ENCODE measurements around the gene FKBP14. TPM values are rescaled to one million over a fixed set of nuclear protein-coding genes. Genes with fewer than 3 reads are reported as not detected.

The FKBP14 gene
- total and polyA plus RNA-seq, 2 of the 8 experiments (the other 6 are each of a cell fraction or from before 2014, with no cell fraction given): 3.2 to 20.7 TPM

DNA sequence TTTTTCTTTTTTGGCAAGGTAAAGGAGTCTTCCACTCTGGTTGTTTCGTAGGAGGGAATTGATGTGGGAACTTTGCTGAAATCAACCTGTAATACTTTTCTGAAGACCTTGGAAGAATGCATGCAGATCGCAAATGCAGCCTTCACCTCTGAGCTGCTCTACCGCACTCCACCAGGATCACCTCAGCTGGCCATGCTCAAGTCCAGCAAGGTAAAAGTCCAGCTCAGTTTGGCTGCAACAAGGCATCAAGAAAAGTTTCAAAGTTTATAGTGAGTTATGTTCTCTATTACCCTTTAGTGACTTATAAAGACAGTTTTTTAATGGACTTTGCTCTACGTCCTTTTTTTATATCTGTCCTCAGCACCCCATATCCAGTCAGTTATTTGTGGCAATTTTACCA, 22.7 kb upstream of the FKBP14 start:
- H3K27ac ChIP-seq (ENCODE audit: low read depth, low read length): no peak overlapping the region
- no peak overlapping the region for H3K9ac ChIP-seq (replicated peaks in 1 of 4; ENCODE audit: extremely low read depth in 1 of 4, low read depth in 3 of 4, low read length in 3 of 4)
- no peak overlapping the region for H3K4ac ChIP-seq (replicated peaks; ENCODE audit: insufficient read length, low read depth, low read length)
- no peak overlapping the region for H4K91ac ChIP-seq (replicated peaks; ENCODE audit: insufficient read length, low read length)
- no peak overlapping the region for H3K23ac ChIP-seq (ENCODE audit: insufficient read length)
- no peak for DNase-seq (ENCODE audit: low read depth in 1 of 2, low spot score in 2 of 2)
- H3K18ac ChIP-seq (ENCODE audit: extremely low read depth, low read length): no peak overlapping the region
- no peak for FAIRE-seq
- no peak overlapping the region for H2BK20ac ChIP-seq (ENCODE audit: low read length)
- H3K79me1 ChIP-seq (ENCODE audit: low read depth, low read length): no peaks in the 10 kb centered on the region
- H4K8ac ChIP-seq (ENCODE audit: extremely low read depth, insufficient read depth, low read length): no peak overlapping the region
- no peak overlapping the region for H2AFZ ChIP-seq (ENCODE audit: low read length)
- 84% methylated on average over 4 of the region's 4 CpGs; no CpG with 5 or more reads in 1 of the 2 experiments for WGBS, 2 experiments (ENCODE audit: extremely low coverage in 1 of 2, insufficient coverage in 1 of 2, insufficient read length in 1 of 2, insufficient replicate concordance in 2 of 2, low coverage in 1 of 2, low lambda C conversion rate in 2 of 2, missing lambda C conversion rate in 1 of 2)
- H3K9me3 ChIP-seq (ENCODE audit: insufficient read depth in 2 of 2, low read depth in 1 of 2, low read length in 1 of 2): no peaks in the 10 kb centered on the region
- no peak overlapping the region for H2AK5ac ChIP-seq (ENCODE audit: low read depth, low read length)
- no peak overlapping the region for H3K4me2 ChIP-seq (ENCODE audit: insufficient read depth in 1 of 2, low read depth in 2 of 2, low read length in 2 of 2)
- no peak overlapping the region for H2BK12ac ChIP-seq (ENCODE audit: low read depth, low read length)
- H3K23me2 ChIP-seq (ENCODE audit: low read depth, low read length): no peaks in the 10 kb centered on the region
- H3K36me3 ChIP-seq (ENCODE audit: control insufficient read depth in 2 of 4, insufficient read depth in 4 of 4, low read length in 3 of 4): peaks cover 8 to 39% (median 34%) of the 10 kb centered on the region in 4 experiments; a peak in 7 of 8 replicates
- no peak overlapping the region for H4K5ac ChIP-seq (ENCODE audit: insufficient read length, low read depth, low read length)
- H3K56ac ChIP-seq (replicated peaks; ENCODE audit: insufficient read length, low read depth, low read length): no peak overlapping the region
- POLR2A ChIA-PET (ENCODE audit: partially characterized antibody): no interaction called here
- H3K14ac ChIP-seq (ENCODE audit: insufficient read length): no peak overlapping the region
- no peak overlapping the region for H3K4me3 ChIP-seq (ENCODE audit: extremely low read depth in 1 of 4, insufficient read depth in 2 of 4, low read depth in 3 of 4, low read length in 4 of 4)
- H4K20me1 ChIP-seq (replicated peaks in 1 of 2; ENCODE audit: control insufficient read depth in 1 of 2, insufficient read depth in 2 of 2, low read length in 2 of 2): peaks cover 0 to 2% of the 10 kb centered on the region in 2 experiments
- no peaks in the 10 kb centered on the region for H3K4me1 ChIP-seq (replicated peaks in 1 of 4; ENCODE audit: control insufficient read depth in 3 of 4, insufficient read depth in 4 of 4, low read length in 3 of 4)
- H3K27me3 ChIP-seq (replicated peaks in 1 of 4; ENCODE audit: control insufficient read depth in 3 of 4, extremely low read depth in 1 of 4, insufficient read depth in 3 of 4, low read length in 3 of 4): no peaks in the 10 kb centered on the region
- H2BK5ac ChIP-seq (ENCODE audit: low read depth, low read length): no peak overlapping the region
- H2BK15ac ChIP-seq (ENCODE audit: low read length): no peak overlapping the region
- CTCF ChIA-PET (ENCODE audit: partially characterized antibody): interaction anchor here (1.7 to 1.9 kb wide), 2 partner anchors 13 to 79 kb away, joined by 4 to 9 read pairs; no protein-coding TSS in a partner anchor
- H3K79me2 ChIP-seq (ENCODE audit: control insufficient read depth in 1 of 2, insufficient read depth in 2 of 2, low read length in 2 of 2): peaks cover 0 to 8% of the 10 kb centered on the region in 2 experiments; a peak in 1 of 4 replicates
- no peak overlapping the region for H2BK120ac ChIP-seq (replicated peaks; ENCODE audit: low read depth, low read length)
- no peak for TF ChIP-seq CTBP2 (IDR thresholded peaks at IDR 0.05; ENCODE audit: borderline replicate concordance, insufficient read depth, insufficient read length, low read length)
- TF ChIP-seq SIX5 (IDR thresholded peaks at IDR 0.05; ENCODE audit: low read depth, low read length): no peak
- no peak for TF ChIP-seq SUZ12 (IDR thresholded peaks at IDR 0.05; ENCODE audit: low read length)
- TF ChIP-seq EGR1 (IDR thresholded peaks at IDR 0.05; ENCODE audit: borderline replicate concordance, low read depth, low read length): no peak
- no peak for TF ChIP-seq SIN3A (conservative IDR thresholded peaks at IDR 0.05 in 1 of 2, IDR thresholded peaks at IDR 0.05 in 1 of 2; ENCODE audit: low read depth in 1 of 2, low read length in 2 of 2)
- TF ChIP-seq CHD2 (IDR thresholded peaks at IDR 0.05; ENCODE audit: low read length): no peak
- no peak for TF ChIP-seq GTF2F1 (IDR thresholded peaks at IDR 0.05; ENCODE audit: borderline replicate concordance, low read depth, low read length)
- no peak for TF ChIP-seq PHF8 (conservative IDR thresholded peaks at IDR 0.05; ENCODE audit: low read depth, low read length)
- TF ChIP-seq POLR2AphosphoS5 (IDR thresholded peaks at IDR 0.05; ENCODE audit: low read depth, low read length): no peak
- no peak for TF ChIP-seq SP1 (IDR thresholded peaks at IDR 0.05; ENCODE audit: low read depth, low read length)

Data from H1 (cell line).